ENCODE results near the gene TMEM243.
"Not testable (repeated sequence)": the region's sequence is repeated elsewhere in the genome, so short reads cannot be mapped to it uniquely, and the experiment has no call there.

The TMEM243 gene

GRCh38 chr7:87219545-87220025, at the start of gene TMEM243:
Gene TMEM243 (minus strand): TSS chr7:87219732. CDS start chr7:87219503, 229 bp downstream.
- in situ Hi-C loops (cut with HindIII; ENCODE audit: low sequenced_read_pairs) = no loop called here

GRCh38 chr7:87267239-87267900, 47.8 kb upstream of the TMEM243 start:
- in situ Hi-C loops (cut with HindIII; ENCODE audit: low sequenced_read_pairs) = no loop called here

- in situ Hi-C loops (cut with HindIII; ENCODE audit: low sequenced_read_pairs) = no loop called here
These were observed 44.0 kb upstream of the TMEM243 start for GRCh38 chr7:87263537-87263936.

- in situ Hi-C loops (cut with HindIII; ENCODE audit: low sequenced_read_pairs) = no loop called here
These were observed 34.1 kb upstream of the TMEM243 start for GRCh38 chr7:87253589-87254087.

GRCh38 chr7:87245671-87246070, 26.1 kb upstream of the TMEM243 start:
- in situ Hi-C loops (cut with HindIII; ENCODE audit: low sequenced_read_pairs) = not testable (repeated sequence)

GRCh38 chr7:87238464-87239051, 19.0 kb upstream of the TMEM243 start:
- in situ Hi-C loops (cut with HindIII; ENCODE audit: low sequenced_read_pairs) = not testable (repeated sequence)

- in situ Hi-C loops (cut with HindIII; ENCODE audit: low sequenced_read_pairs) = no loop called here
These were observed 15.4 kb upstream of the TMEM243 start for GRCh38 chr7:87234949-87235348.

GRCh38 chr7:87231711-87232110, 12.2 kb upstream of the TMEM243 start:
- in situ Hi-C loops (cut with HindIII; ENCODE audit: low sequenced_read_pairs) = no loop called here

GRCh38 chr7:87231258-87231657, 11.7 kb upstream of the TMEM243 start:
- in situ Hi-C loops (cut with HindIII; ENCODE audit: low sequenced_read_pairs) = no loop called here

GRCh38 chr7:87226495-87226894, 7.0 kb upstream of the TMEM243 start:
- in situ Hi-C loops (cut with HindIII; ENCODE audit: low sequenced_read_pairs) = no loop called here

- in situ Hi-C loops (cut with HindIII; ENCODE audit: low sequenced_read_pairs) = no loop called here
These were observed 6.2 kb upstream of the TMEM243 start for GRCh38 chr7:87225696-87226095.

- in situ Hi-C loops (cut with HindIII; ENCODE audit: low sequenced_read_pairs) = no loop called here
These were observed 4.1 kb upstream of the TMEM243 start for GRCh38 chr7:87223666-87224065.

- in situ Hi-C loops (cut with HindIII; ENCODE audit: low sequenced_read_pairs) = no loop called here
These were observed 1.2 kb upstream of the TMEM243 start for GRCh38 chr7:87220734-87221215.

- in situ Hi-C loops (cut with HindIII; ENCODE audit: low sequenced_read_pairs) = no loop called here
These were observed 648 bp upstream of the TMEM243 start for GRCh38 chr7:87220026-87220733.

GRCh38 chr7:87218796-87219544, 562 bp downstream of the TMEM243 start:
- in situ Hi-C loops (cut with HindIII; ENCODE audit: low sequenced_read_pairs) = no loop called here

- in situ Hi-C loops (cut with HindIII; ENCODE audit: low sequenced_read_pairs) = no loop called here
These were observed 1.4 kb downstream of the TMEM243 start for GRCh38 chr7:87217983-87218653.

GRCh38 chr7:87216701-87217508, 2.6 kb downstream of the TMEM243 start:
- in situ Hi-C loops (cut with HindIII; ENCODE audit: low sequenced_read_pairs) = no loop called here

GRCh38 chr7:87215046-87215445, 4.5 kb downstream of the TMEM243 start:
- in situ Hi-C loops (cut with HindIII; ENCODE audit: low sequenced_read_pairs) = no loop called here

- in situ Hi-C loops (cut with HindIII; ENCODE audit: low sequenced_read_pairs) = no loop called here
These were observed 5.7 kb downstream of the TMEM243 start for GRCh38 chr7:87213811-87214210.

- in situ Hi-C loops (cut with HindIII; ENCODE audit: low sequenced_read_pairs) = no loop called here
These were observed 6.3 kb downstream of the TMEM243 start for GRCh38 chr7:87213252-87213651.

Measured in endothelial cell of hepatic sinusoid (primary cell).